RWPE2 (cell line): ENCODE data around the gene CLK2.
A peak's percentile ranks its signal among the peaks of the same experiment; 100 is the strongest.
"Not testable (repeated sequence)": the region's sequence is repeated elsewhere in the genome, so short reads cannot be mapped to it uniquely, and the experiment has no call there.

Experiments used
- ATAC-seq: fragments of 200-7000 bp; cut with Tn5 transposase; 3 replicates; pipeline ENCODE4 v1.9.1; 2021; ENCODE audit warnings: low read depth
- DNase-seq: peaks from one replicate; pipeline ENCODE4 v3.0.0-alpha.2; 2020; ENCODE audit warnings: low spot score
- H3K27ac ChIP-seq: fragments of 450-650 bp; 2 replicates; pipeline ENCODE4 v1.5.1; 2017; ENCODE audit warnings: mild to moderate bottlenecking; ENCODE audit not compliant: poor library complexity, severe bottlenecking
- H3K27me3 ChIP-seq: fragments of 250-450 bp; sonication (Bioruptor Pico); 2 replicates; pipeline ENCODE4 v1.5.1; 2021; ENCODE audit warnings: mild to moderate bottlenecking, moderate library complexity; ENCODE audit not compliant: insufficient read depth, poor library complexity, severe bottlenecking
- H3K36me3 ChIP-seq: fragments of 250-450 bp; sonication (Bioruptor Pico); 2 replicates; pipeline ENCODE4 v1.5.1; 2020; ENCODE audit warnings: low read depth, mild to moderate bottlenecking, moderate library complexity
- H3K4me1 ChIP-seq: fragments of 250-450 bp; sonication (Bioruptor Pico); 2 replicates; pipeline ENCODE4 v1.5.1; 2021; ENCODE audit warnings: mild to moderate bottlenecking, moderate library complexity; ENCODE audit not compliant: insufficient read depth, poor library complexity, severe bottlenecking
- H3K4me3 ChIP-seq: fragments of 250-450 bp; sonication (Bioruptor Pico); 2 replicates; pipeline ENCODE4 v1.5.1; 2021; ENCODE audit warnings: mild to moderate bottlenecking, moderate library complexity; ENCODE audit not compliant: severe bottlenecking
- H3K9me3 ChIP-seq: fragments of 250-450 bp; sonication (Bioruptor Pico); 2 replicates; pipeline ENCODE4 v1.5.1; 2021; ENCODE audit warnings: mild to moderate bottlenecking, moderate library complexity; ENCODE audit not compliant: severe bottlenecking
- CTCF ChIP-seq: fragments of 450-650 bp; IDR thresholded peaks from one replicate; pipeline ENCODE4 v1.5.1; 2017; ENCODE audit warnings: mild to moderate bottlenecking, moderate library complexity; ENCODE audit not compliant: poor library complexity, severe bottlenecking

Gene CLK2

GRCh38 chr1:155228096-155228427 lies 45.2 kb downstream of the CLK2 start:
- no peak for TF ChIP-seq CTCF
- H3K9me3 ChIP-seq: no peaks in the 10 kb centered on the region
- H3K27ac ChIP-seq: peak overlapping the region; percentile 73
- DNase-seq: no peak
- H3K36me3 ChIP-seq: no peaks in the 10 kb centered on the region; the same call in 1 of the 2 replicates
- H3K4me3 ChIP-seq: peak overlapping the region; percentile 45
- no peaks in the 10 kb centered on the region for H3K27me3 ChIP-seq
- H3K4me1 ChIP-seq: peaks cover 19% of the 10 kb centered on the region
- no peak for ATAC-seq

- peak overlapping the region; percentile 45 for H3K4me3 ChIP-seq
- no peaks in the 10 kb centered on the region for H3K9me3 ChIP-seq
- no peaks in the 10 kb centered on the region for H3K27me3 ChIP-seq
- no peak for TF ChIP-seq CTCF
- ATAC-seq (peak; percentile 96), DNase-seq (peak; percentile 99)
- peak overlapping the region; percentile 73 for H3K27ac ChIP-seq
- peaks cover 19% of the 10 kb centered on the region for H3K4me1 ChIP-seq
- no peaks in the 10 kb centered on the region; the same call in 1 of the 2 replicates for H3K36me3 ChIP-seq
Observed at GRCh38 chr1:155227261-155228095, 45.8 kb downstream of the CLK2 start.

GRCh38 chr1:155226910-155227260 lies 46.4 kb downstream of the CLK2 start:
- H3K4me1 ChIP-seq: peaks cover 19% of the 10 kb centered on the region
- H3K36me3 ChIP-seq: no peaks in the 10 kb centered on the region; the same call in 1 of the 2 replicates
- H3K27me3 ChIP-seq: no peaks in the 10 kb centered on the region
- peak; percentile 24; the same call in 2 of the 3 replicates for ATAC-seq
- H3K4me3 ChIP-seq: peak overlapping the region; percentile 45
- H3K9me3 ChIP-seq: no peaks in the 10 kb centered on the region
- no peak for DNase-seq
- TF ChIP-seq CTCF: peak; percentile 52
- peak overlapping the region; percentile 73 for H3K27ac ChIP-seq

GRCh38 chr1:155226188-155226909 lies 47.0 kb downstream of the CLK2 start:
- no peaks in the 10 kb centered on the region; the same call in 1 of the 2 replicates for H3K36me3 ChIP-seq
- H3K27me3 ChIP-seq: no peaks in the 10 kb centered on the region
- H3K9me3 ChIP-seq: no peaks in the 10 kb centered on the region
- H3K4me3 ChIP-seq: peak overlapping the region; percentile 45
- peaks cover 19% of the 10 kb centered on the region for H3K4me1 ChIP-seq
- ATAC-seq (peak; percentile 29), DNase-seq (no peak)
- TF ChIP-seq CTCF: peak; percentile 76
- peak overlapping the region; percentile 73 for H3K27ac ChIP-seq

GRCh38 chr1:155225404-155225759 lies 47.9 kb downstream of the CLK2 start:
- not testable (repeated sequence) for ATAC-seq, DNase-seq, H3K4me3 ChIP-seq, H3K27me3 ChIP-seq, H3K36me3 ChIP-seq, H3K9me3 ChIP-seq
- Histone ChIP-seq H3K27ac (peak overlapping the region; percentile 73), H3K4me1 (peaks cover 19% of the 10 kb centered on the region)
